Measurements from ENCODE around the gene SOX15. TPM values are rescaled to one million over a fixed set of nuclear protein-coding genes. Genes with fewer than 3 reads are reported as not detected.
A peak's percentile ranks its signal among the peaks of the same experiment; 100 is the strongest.

Gene SOX15
- total RNA-seq, 3 donors from 2014 or later, result 0.20 to 0.38 (median 0.24) TPM

DNA sequence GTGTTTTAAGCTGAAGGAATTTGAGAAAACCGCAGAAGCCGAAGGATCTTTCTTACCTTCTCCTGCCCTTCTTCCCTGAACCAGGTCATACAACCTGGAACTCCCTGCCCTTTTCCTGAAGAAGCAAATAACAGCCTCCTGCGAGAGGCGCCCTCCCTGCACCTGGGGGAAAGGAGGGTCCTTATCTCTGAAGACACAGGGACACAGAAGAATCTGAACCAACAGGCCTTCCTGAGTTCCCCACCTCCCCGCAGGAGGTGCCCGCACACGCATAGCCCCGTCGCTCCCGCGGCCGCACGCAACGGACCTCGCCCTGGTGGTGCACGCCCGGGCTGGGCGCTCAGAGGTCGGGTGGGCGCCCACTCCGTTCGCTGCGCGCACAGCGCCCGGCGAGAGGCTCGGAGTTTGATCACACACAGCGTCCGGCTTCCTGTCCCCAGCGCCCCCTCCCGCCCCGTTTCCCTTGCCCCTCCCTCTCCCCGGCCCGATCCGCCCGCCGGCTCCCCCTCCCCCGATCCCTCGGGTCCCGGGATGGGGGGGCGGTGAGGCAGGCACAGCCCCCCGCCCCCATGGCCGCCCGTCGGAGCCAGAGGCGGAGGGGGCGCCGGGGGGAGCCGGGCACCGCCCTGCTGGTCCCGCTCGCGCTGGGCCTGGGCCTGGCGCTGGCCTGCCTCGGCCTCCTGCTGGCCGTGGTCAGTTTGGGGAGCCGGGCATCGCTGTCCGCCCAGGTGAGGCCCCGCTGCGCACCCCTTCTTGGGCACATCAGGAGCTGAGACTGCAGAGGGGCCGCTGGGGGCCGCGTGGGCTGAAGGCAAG, 41.1 kb downstream of the SOX15 start, which contains the start of gene TNFSF12:
Gene TNFSF12 (plus strand): TSS at position 474 of the 816 bp plus-strand sequence. CDS start 96 bp downstream, at position 570.
- ATAC-seq, result peak; percentile 72 to 73
- H3K9me3 Mint-ChIP-seq, result no peaks in the 10 kb centered on the region
- peaks cover 50% of the 10 kb centered on the region for H3K4me1 Mint-ChIP-seq (ENCODE audit: low read depth)
- peak within 1 kb of the TSS; percentile 79 for H3K4me3 Mint-ChIP-seq
- H3K27me3 Mint-ChIP-seq (ENCODE audit: low read depth), result no peaks in the 10 kb centered on the region
- peak; percentile 37 for DNase-seq
- no peaks in the 10 kb centered on the region for H3K36me3 Mint-ChIP-seq (ENCODE audit: insufficient read depth)

DNA sequence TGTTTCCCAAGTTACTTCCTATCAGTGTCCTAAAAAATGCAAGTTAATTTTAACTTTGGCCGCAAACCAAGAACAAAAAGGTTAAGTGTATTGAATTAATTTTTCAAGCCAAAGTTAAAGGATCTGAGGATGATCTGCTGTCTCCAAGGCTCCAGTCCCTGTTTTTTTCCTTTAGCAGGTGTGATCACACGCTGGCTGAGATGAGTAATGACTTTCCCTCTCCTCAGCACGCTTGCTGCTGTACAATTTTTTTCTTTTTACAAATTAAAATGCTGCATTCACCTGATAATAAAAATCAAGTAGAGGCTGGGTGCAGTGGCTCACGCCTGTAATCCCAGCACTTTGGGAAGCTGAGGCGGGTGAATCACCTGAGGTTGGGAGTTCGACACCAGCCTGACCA, 45.0 kb downstream of the SOX15 start:
- no peak for DNase-seq
- Mint-ChIP-seq H3K4me1 (ENCODE audit: low read depth) (peaks cover 14% of the 10 kb centered on the region), H3K27me3 (ENCODE audit: low read depth) (no peaks in the 10 kb centered on the region)

DNA sequence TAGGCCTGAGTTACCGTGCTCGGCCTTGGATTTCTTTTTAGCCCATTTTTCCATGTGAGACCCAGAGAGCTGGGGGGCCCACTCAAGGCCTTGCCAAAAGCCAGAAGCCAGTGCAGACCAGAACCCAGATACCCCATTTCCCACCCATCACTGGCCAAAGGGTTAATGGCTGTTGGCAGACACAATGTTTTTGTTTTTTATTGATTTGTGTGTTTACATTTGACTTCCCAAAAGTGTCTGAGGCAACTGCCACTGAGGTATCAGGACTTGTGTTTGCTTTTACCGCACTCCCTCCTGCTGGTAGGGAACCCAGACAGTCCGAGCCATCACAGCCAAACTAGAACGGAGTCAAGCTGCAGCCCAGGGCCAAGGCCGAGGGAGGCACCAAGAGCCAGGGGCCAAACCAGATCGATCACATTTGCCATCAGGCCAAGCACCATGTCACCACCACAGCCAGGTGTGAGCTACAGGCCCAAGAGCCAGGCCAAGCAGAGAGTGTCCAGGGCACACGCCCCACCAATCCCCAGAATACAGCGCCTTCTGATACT, 48.7 kb downstream of the SOX15 start:
- Mint-ChIP-seq H3K4me1 (ENCODE audit: low read depth) (no peaks in the 10 kb centered on the region), H3K4me3 (no peak overlapping the region), H3K9me3 (no peaks in the 10 kb centered on the region), H3K36me3 (ENCODE audit: insufficient read depth) (no peaks in the 10 kb centered on the region), H3K27me3 (ENCODE audit: low read depth) (no peaks in the 10 kb centered on the region)
- DNase-seq (no peak), ATAC-seq (no peak)

More for the DNA sequence above, 45.0 kb downstream of the SOX15 start:
- Mint-ChIP-seq H3K4me3 (no peak overlapping the region), H3K9me3 (no peaks in the 10 kb centered on the region), H3K36me3 (ENCODE audit: insufficient read depth) (no peaks in the 10 kb centered on the region)
- no peak for ATAC-seq

DNA sequence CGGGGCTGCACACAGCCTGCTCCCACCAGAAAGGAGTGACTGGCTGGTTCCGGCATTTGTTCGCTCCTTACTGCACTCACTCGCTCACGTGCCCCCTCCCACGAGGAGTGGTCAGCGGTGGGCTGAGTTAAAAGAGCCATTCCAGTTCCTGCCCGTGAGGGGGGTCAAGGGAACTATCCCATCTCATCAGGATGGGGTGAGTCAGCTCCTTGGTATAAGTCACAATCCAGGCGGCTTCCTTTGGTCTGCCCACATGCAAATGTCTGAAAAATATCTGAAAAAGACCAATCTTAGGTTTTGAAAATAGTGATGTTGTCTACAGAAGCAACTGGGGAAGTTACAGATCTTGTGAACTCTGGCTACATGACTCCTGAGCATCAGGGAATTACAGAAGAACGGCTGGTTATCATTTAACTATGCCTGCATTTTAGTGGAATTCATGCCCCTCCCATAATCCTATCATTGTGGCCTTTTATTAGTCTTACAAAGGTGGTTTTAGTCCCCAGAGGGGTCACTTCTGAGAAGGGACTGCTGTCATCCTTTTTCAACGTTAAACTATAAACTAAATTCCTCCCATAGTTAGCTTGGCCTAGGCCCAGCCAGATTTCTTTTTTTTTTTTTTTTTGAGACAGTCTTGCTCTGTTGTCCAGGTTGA, 50.9 kb downstream of the SOX15 start:
- no peak for ATAC-seq
- Mint-ChIP-seq H3K4me3 (no peak overlapping the region), H3K9me3 (no peaks in the 10 kb centered on the region), H3K4me1 (ENCODE audit: low read depth) (no peaks in the 10 kb centered on the region), H3K27me3 (ENCODE audit: low read depth) (no peaks in the 10 kb centered on the region), H3K36me3 (ENCODE audit: insufficient read depth) (no peaks in the 10 kb centered on the region)
- DNase-seq, result no peak

Other genes with a start within 250 kb of the SOX15 start
- 1 to 10 TPM; 1.6 to 2.3 (median 1.6) TPM for gene KCTD11, start 237.9 kb downstream of the SOX15 start, total RNA-seq
- not detected for gene TMEM95, start 234.9 kb downstream of the SOX15 start, total RNA-seq
- gene TNK1, start 209.0 kb downstream of the SOX15 start, total RNA-seq, result 1 to 10 TPM; 5.6 to 7.4 (median 6.0) TPM
- gene PLSCR3, start 195.6 kb downstream of the SOX15 start, total RNA-seq, result 10 to 100 TPM; 67.7 to 69.1 (median 68.9) TPM
- 10 to 100 TPM; 29.9 to 33.4 (median 32.0) TPM for gene TMEM256, start 186.0 kb downstream of the SOX15 start, total RNA-seq
- gene NLGN2, start 182.2 kb downstream of the SOX15 start, total RNA-seq, result 1 to 10 TPM; 4.9 to 6.4 (median 5.9) TPM
- not detected for gene SPEM1, start 169.8 kb downstream of the SOX15 start, total RNA-seq
- gene SPEM2, start 164.5 kb downstream of the SOX15 start, total RNA-seq, result not detected
- gene SPEM3, start 161.2 kb downstream of the SOX15 start, total RNA-seq, result not detected
- 10 to 100 TPM; 11.8 to 13.9 (median 12.0) TPM for gene TMEM102, start 154.7 kb downstream of the SOX15 start, total RNA-seq
- gene FGF11, start 150.6 kb downstream of the SOX15 start, total RNA-seq, result under 1 TPM; 0.19 to 0.32 (median 0.28) TPM
- gene CHRNB1, start 145.0 kb downstream of the SOX15 start, total RNA-seq, result 1 to 10 TPM; 3.9 to 4.6 (median 4.3) TPM
- 10 to 100 TPM; 16.0 to 18.0 (median 17.5) TPM for gene ZBTB4, start 110.5 kb downstream of the SOX15 start, total RNA-seq
- gene SLC35G6, start 108.6 kb downstream of the SOX15 start, total RNA-seq, result not detected
- 100 to 1,000 TPM; 184 to 188 (median 188) TPM for gene POLR2A, start 105.7 kb downstream of the SOX15 start, total RNA-seq
- 1 to 10 TPM; 4.6 to 6.5 (median 6.1) TPM for gene TNFSF12, start 41.0 kb downstream of the SOX15 start, total RNA-seq
- gene TNFSF13, start 31.3 kb downstream of the SOX15 start, total RNA-seq, result 1 to 10 TPM in 2 of 3 donors, under 1 TPM in 1; 0.98 to 1.4 (median 1.3) TPM
- 100 to 1,000 TPM; 138 to 153 (median 146) TPM for gene SENP3, start 28.2 kb downstream of the SOX15 start, total RNA-seq
- gene CD68, start 10.5 kb downstream of the SOX15 start, total RNA-seq, result 1 to 10 TPM; 4.8 to 5.3 (median 4.9) TPM
- gene MPDU1, start 6.2 kb downstream of the SOX15 start, total RNA-seq, result 100 to 1,000 TPM; 110 to 134 (median 114) TPM
- 10 to 100 TPM; 53.7 to 57.6 (median 54.2) TPM for gene FXR2, start 24.8 kb upstream of the SOX15 start, total RNA-seq
- gene SAT2, start 37.7 kb upstream of the SOX15 start, total RNA-seq, result 10 to 100 TPM; 14.9 to 18.1 (median 16.8) TPM
- gene SHBG, start 40.0 kb upstream of the SOX15 start, total RNA-seq, result not detected
- under 1 TPM; 0.10 to 0.24 (median 0.13) TPM for gene ATP1B2, start 60.8 kb upstream of the SOX15 start, total RNA-seq
- gene TP53, start 97.4 kb upstream of the SOX15 start, total RNA-seq, result 100 to 1,000 TPM in 1 of 3 donors, 10 to 100 TPM in 2; 93.0 to 106 (median 98.9) TPM
- gene WRAP53, start 98.4 kb upstream of the SOX15 start, total RNA-seq, result 10 to 100 TPM; 27.3 to 34.9 (median 34.3) TPM
- under 1 TPM in 1 of 3 donors, not detected in 2; 0.08 TPM for gene EFNB3, start 115.1 kb upstream of the SOX15 start, total RNA-seq
- not detected for gene DNAH2, start 127.7 kb upstream of the SOX15 start, total RNA-seq
- gene KDM6B, start 244.1 kb upstream of the SOX15 start, total RNA-seq, result 100 to 1,000 TPM; 187 to 226 (median 206) TPM

All from activated T-cell treated with anti-CD3 and anti-CD28 coated beads, Interleukin-2, amount 50 U/mL, for 4 hours (primary cell).